ENCODE measurements around the gene ANKFN1.

GRCh38 chr17:56367366-56367765 is 214.1 kb downstream of the ANKFN1 start:
- TF ChIP-seq ZNF652 (CRISPR knock-in tag; IDR thresholded peaks at IDR 0.05; ENCODE audit: borderline replicate concordance, low read depth) = no peak
- TF ChIP-seq, protein P1, sequence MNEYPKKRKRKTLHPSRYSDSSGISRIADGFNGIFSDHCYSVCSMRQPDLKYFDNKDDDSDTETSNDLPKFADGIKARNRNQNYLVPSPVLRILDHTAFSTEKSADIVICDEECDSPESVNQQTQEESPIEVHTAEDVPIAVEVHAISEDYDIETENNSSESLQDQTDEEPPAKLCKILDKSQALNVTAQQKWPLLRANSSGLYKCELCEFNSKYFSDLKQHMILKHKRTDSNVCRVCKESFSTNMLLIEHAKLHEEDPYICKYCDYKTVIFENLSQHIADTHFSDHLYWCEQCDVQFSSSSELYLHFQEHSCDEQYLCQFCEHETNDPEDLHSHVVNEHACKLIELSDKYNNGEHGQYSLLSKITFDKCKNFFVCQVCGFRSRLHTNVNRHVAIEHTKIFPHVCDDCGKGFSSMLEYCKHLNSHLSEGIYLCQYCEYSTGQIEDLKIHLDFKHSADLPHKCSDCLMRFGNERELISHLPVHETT (CRISPR knock-in tag; conservative IDR thresholded peaks at IDR 0.05) = no peak
- no peak for TF ChIP-seq FOXM1 (CRISPR knock-in tag; IDR thresholded peaks at IDR 0.05)
- no peak for TF ChIP-seq GATA4 (IDR thresholded peaks at IDR 0.05; ENCODE audit: borderline replicate concordance, low read depth)
- no peak for TF ChIP-seq TCF12 (IDR thresholded peaks at IDR 0.05)
- TF ChIP-seq TCF12 (CRISPR knock-in tag; IDR thresholded peaks at IDR 0.05) = no peak
- no peak for TF ChIP-seq HOXD1 (CRISPR knock-in tag; IDR thresholded peaks at IDR 0.05)
- no peak for TF ChIP-seq NCOA2 (CRISPR knock-in tag; IDR thresholded peaks at IDR 0.05)
- TF ChIP-seq, protein P2, sequence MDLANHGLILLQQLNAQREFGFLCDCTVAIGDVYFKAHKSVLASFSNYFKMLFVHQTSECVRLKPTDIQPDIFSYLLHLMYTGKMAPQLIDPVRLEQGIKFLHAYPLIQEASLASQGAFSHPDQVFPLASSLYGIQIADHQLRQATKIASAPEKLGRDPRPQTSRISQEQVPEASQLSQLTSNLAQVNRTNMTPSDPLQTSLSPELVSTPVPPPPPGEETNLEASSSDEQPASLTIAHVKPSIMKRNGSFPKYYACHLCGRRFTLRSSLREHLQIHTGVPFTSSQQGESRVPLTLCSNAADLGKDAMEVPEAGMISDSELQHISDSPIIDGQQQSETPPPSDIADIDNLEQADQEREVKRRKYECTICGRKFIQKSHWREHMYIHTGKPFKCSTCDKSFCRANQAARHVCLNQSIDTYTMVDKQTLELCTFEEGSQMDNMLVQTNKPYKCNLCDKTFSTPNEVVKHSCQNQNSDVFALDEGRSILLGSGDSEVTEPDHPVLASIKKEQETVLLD (CRISPR knock-in tag; IDR thresholded peaks at IDR 0.05; ENCODE audit: low read depth) = no peak
- TF ChIP-seq, protein P3, sequence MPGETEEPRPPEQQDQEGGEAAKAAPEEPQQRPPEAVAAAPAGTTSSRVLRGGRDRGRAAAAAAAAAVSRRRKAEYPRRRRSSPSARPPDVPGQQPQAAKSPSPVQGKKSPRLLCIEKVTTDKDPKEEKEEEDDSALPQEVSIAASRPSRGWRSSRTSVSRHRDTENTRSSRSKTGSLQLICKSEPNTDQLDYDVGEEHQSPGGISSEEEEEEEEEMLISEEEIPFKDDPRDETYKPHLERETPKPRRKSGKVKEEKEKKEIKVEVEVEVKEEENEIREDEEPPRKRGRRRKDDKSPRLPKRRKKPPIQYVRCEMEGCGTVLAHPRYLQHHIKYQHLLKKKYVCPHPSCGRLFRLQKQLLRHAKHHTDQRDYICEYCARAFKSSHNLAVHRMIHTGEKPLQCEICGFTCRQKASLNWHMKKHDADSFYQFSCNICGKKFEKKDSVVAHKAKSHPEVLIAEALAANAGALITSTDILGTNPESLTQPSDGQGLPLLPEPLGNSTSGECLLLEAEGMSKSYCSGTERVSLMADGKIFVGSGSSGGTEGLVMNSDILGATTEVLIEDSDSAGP (CRISPR knock-in tag; IDR thresholded peaks at IDR 0.05; ENCODE audit: borderline replicate concordance) = no peak
- TF ChIP-seq, protein P4, sequence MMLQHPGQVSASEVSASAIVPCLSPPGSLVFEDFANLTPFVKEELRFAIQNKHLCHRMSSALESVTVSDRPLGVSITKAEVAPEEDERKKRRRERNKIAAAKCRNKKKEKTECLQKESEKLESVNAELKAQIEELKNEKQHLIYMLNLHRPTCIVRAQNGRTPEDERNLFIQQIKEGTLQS (CRISPR knock-in tag; IDR thresholded peaks at IDR 0.05) = no peak
- TF ChIP-seq, protein P5, sequence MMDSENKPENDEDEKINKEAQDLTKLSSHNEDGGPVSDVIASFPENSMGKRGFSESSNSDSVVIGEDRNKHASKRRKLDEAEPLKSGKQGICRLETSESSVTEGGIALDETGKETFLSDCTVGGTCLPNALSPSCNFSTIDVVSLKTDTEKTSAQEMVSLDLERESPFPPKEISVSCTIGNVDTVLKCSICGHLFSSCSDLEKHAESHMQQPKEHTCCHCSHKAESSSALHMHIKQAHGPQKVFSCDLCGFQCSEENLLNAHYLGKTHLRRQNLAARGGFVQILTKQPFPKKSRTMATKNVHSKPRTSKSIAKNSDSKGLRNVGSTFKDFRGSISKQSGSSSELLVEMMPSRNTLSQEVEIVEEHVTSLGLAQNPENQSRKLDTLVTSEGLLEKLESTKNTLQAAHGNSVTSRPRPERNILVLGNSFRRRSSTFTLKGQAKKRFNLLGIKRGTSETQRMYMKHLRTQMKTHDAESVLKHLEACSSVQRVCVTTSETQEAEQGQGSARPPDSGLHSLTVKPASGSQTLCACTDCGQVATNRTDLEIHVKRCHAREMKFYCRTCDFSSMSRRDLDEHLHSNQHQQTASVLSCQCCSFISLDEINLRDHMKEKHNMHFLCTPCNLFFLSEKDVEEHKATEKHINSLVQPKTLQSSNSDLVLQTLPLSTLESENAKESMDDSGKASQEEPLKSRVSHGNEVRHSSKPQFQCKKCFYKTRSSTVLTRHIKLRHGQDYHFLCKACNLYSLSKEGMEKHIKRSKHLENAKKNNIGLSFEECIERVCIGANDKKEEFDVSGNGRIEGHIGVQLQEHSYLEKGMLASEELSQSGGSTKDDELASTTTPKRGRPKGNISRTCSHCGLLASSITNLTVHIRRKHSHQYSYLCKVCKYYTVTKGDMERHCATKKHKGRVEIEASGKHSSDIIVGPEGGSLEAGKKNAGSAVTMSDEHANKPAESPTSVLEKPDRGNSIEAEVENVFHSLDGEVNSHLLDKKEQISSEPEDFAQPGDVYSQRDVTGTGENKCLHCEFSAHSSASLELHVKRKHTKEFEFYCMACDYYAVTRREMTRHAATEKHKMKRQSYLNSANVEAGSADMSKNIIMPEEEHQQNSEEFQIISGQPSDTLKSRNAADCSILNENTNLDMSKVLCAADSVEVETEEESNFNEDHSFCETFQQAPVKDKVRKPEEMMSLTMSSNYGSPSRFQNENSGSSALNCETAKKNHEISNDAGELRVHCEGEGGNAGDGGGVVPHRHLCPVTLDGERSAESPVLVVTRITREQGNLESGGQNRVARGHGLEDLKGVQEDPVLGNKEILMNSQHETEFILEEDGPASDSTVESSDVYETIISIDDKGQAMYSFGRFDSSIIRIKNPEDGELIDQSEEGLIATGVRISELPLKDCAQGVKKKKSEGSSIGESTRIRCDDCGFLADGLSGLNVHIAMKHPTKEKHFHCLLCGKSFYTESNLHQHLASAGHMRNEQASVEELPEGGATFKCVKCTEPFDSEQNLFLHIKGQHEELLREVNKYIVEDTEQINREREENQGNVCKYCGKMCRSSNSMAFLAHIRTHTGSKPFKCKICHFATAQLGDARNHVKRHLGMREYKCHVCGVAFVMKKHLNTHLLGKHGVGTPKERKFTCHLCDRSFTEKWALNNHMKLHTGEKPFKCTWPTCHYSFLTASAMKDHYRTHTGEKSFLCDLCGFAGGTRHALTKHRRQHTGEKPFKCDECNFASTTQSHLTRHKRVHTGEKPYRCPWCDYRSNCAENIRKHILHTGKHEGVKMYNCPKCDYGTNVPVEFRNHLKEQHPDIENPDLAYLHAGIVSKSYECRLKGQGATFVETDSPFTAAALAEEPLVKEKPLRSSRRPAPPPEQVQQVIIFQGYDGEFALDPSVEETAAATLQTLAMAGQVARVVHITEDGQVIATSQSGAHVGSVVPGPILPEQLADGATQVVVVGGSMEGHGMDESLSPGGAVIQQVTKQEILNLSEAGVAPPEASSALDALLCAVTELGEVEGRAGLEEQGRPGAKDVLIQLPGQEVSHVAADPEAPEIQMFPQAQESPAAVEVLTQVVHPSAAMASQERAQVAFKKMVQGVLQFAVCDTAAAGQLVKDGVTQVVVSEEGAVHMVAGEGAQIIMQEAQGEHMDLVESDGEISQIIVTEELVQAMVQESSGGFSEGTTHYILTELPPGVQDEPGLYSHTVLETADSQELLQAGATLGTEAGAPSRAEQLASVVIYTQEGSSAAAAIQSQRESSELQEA (CRISPR knock-in tag; IDR thresholded peaks at IDR 0.05; ENCODE audit: not compliant biosample characterization) = no peak

All from HepG2 (cell line).